HG02885 (cell line): Measurements from ENCODE around the gene MYRF.

Experiments
- ATAC-seq: cut with Tn5 transposase; IDR thresholded peaks from one replicate; pipeline ENCODE4 v1.9.1; 2021; ENCODE audit warnings: mild to moderate bottlenecking; ENCODE audit not compliant: unreplicated experiment, poor library complexity

The MYRF gene

GRCh38 chr11:61756147-61756451 is 3.7 kb downstream of the MYRF start:
- no peak for ATAC-seq

GRCh38 chr11:61756452-61757212 is 4.2 kb downstream of the MYRF start:
- no peak for ATAC-seq

GRCh38 chr11:61757213-61757862 is 4.9 kb downstream of the MYRF start:
- no peak for ATAC-seq

DNA sequence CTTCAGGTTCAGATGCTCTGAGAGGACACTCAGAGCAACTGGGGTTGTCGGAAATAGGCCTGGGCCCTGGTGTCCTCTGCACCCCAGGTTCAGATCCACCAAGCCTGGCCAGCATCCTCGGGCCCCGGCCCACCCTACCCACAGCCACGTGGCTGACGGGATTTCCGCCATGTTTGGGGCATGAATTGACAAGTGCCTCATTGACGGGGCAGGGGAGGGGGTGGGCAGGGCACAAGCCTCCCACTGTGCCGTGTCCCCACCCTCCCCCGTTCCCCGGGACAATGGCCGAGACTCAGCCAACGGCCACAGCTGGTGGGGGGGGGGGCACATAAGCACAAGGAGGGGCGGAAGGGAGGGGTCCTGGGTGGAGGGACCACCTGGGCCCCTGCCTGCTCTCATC is 8.5 kb downstream of the MYRF start:
- no peak for ATAC-seq

- ATAC-seq = no peak
These were observed 9.2 kb downstream of the MYRF start for GRCh38 chr11:61761440-61762222.

- no peak for ATAC-seq
These were observed 9.8 kb downstream of the MYRF start for GRCh38 chr11:61762223-61762615.

DNA sequence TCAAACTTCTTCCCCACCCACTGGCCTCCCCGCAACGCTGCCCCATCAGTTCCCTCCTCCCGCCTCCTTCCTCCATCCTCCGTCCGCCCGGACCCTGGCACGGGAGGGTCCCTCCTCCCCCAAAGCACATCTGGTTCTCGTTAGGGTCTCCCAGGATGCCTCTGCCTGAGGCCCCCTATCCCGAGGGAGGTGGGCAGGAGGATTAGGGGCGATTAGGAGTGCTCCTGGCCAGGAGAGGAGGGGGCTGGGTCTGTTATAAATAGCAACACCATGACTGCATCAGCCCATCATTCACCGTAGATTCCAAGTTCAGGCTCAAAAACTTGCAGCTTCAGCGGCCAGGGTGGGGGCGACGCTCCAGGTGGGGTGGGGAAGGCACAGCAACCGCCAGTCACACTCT is 10.4 kb downstream of the MYRF start:
- no peak for ATAC-seq

DNA sequence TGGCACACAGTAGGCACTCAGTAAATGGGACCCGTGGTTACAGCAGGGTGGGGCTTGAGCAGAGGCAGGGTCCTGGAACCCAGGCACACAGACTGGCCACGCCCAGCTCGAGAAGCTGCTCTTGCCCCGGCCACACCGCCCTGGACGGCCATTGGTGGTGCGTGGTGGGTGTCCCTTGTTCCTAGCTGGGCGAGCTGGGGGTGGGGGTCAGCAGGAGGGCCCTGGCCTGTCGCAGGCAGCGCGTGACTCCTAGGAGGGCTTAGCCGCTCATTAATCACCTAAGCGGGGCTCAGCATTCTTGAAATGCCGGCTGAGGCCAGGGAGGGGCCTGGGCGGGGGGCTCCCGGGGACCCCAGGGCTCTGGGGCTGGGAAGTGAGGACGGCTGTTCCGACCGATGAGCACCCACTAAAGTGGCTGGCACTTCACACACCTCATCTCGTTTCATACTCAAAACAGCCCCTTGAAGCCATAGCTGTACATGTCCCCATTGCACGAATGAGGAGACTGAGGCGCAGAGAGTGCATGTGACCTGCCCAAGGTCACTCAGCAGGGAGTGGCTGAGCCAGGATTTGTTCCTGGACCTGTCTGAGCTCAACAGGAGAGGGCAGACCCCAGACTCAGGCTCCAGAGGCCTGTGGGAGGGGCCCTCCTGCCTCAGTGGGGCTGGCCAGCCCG is 11.6 kb downstream of the MYRF start:
- no peak for ATAC-seq

GRCh38 chr11:61764606-61765260 is 12.3 kb downstream of the MYRF start:
- ATAC-seq = no peak

- no peak for ATAC-seq
These were observed 13.3 kb downstream of the MYRF start for GRCh38 chr11:61765550-61766253.

- ATAC-seq = no peak
These were observed 14.0 kb downstream of the MYRF start for GRCh38 chr11:61766353-61766841.

DNA sequence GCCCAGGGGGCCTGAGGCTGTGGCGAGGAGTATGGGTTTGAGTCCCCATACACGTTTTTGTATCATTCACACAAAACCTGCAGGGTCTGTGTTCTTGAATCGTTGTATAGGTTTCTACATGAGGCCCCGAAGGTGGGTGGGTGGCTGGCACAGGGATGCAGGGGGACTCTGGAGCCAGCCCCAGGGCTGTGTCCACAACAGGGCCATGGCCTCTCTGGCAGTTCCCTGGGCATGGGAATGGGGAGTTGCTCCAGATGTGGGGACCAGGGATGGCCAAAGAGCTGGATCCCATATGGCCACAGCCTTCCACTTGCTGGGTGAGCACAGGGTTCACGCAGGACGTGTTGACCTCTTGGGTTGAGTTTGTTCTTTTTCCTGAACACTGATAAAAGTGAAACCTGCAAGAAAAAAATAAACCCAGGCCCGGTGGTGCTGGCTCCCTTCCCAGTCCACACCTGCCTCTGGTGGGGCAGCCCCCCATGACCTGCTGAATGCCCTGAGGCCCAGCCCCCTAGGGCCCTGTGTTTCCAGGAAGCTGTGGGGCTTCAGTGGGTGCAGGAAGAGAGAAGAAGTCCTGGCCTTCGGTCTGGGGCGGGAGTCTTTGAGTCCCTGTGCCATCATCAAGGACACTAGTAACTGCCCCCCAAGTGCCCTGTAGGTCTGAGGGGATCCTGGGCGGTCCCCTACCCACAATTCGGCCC is 16.1 kb downstream of the MYRF start:
- no peak for ATAC-seq

- ATAC-seq = no peak
These were observed 16.9 kb downstream of the MYRF start for GRCh38 chr11:61769169-61769920.

GRCh38 chr11:61769946-61770683 is 17.7 kb downstream of the MYRF start:
- ATAC-seq = no peak

DNA sequence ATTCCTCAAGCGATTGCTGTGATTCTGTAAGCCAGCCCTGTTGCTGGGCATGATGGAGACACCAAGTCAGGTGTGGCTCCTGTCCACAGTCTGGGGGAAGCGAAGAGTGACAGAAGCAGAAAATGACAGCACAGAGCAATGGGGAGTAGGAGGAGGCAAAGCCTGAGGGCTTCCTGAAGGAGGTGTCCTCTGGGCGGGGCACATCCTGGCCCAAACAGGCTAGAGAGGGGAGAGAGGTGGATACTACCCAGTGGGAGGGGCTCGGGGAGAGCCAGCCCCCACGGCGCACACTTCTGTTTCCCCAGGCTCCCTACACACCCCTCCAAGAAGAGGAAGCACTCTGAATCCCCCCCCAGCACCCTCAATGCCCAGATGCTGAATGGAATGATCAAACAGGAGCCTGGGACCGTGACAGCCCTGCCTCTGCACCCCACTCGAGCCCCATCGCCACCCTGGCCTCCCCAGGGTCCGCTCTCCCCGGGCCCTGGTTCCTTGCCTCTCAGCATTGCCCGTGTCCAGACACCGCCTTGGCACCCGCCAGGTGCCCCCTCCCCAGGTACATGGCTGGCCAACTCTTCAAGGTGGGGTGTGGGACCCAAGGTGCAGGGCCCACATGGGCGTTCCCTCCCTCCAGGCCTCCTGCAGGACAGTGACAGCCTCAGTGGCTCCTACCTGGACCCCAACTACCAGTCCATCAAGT is 18.9 kb downstream of the MYRF start:
- no peak for ATAC-seq

DNA sequence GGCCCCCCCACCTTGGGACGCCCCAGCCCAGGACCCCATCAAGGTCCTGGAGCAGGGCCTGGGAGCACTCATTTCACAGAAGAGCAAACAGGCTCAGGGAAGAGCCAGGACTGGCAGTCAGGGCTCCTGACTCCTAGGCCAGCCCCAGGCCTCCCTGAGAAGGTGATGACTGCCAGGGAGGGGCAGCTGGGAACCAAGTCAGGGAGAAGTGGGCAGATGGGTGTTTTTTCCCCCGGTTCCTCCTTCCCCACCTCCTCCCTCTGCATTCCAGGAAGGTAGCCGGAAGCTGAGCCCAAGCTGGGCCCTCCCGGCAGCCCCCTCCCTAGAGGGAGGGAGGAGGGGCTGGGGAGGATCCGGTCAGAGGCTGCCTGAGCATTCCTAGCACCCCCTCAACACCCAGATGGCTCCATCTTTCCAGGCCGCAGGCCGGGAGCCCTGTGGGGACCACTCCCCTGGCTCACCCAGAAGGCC is 19.6 kb downstream of the MYRF start:
- ATAC-seq = no peak

GRCh38 chr11:61773356-61773755 is 20.9 kb downstream of the MYRF start:
- ATAC-seq = no peak
